ENCODE data around the gene MRPS11. TPM values are rescaled to one million over a fixed set of nuclear protein-coding genes. Genes with fewer than 3 reads are reported as not detected.
A peak's percentile ranks its signal among the peaks of the same experiment; 100 is the strongest.

MRPS11 gene
- 45.5 and 66.1 TPM in 2 replicates for total RNA-seq (2012; rRNA removed)
- 87.8 and 117 TPM in 2 replicates for polyA plus RNA-seq (2012; rRNA removed)
- polyA plus RNA-seq (2012; cell fraction: cytosol; rRNA removed), result 66.5 and 71.6 TPM in 2 replicates
- 26.7 and 31.5 TPM in 2 replicates for polyA plus RNA-seq (2012; cell fraction: nucleus; rRNA removed; ENCODE audit: low replicate concordance)
- Bru-seq, nascent RNA, result percentile 72 among the genes with signal in this experiment
- BruChase-seq, experiment 1, labeled RNA remaining after a 6-hour chase, result percentile 86 among the genes with signal in this experiment
- BruChase-seq, experiment 2, labeled RNA remaining after a 2-hour chase, result percentile 81 among the genes with signal in this experiment
- long read RNA-seq, transcript MRPS11-201 (6 exons, 3,644 nt), result major isoform, 21 of 40 reads
- long read RNA-seq, partial matches to known transcripts, result 3 of 40 reads
- long read RNA-seq, other reads (novel, unspliced or antisense), result 13 of 40 reads

DNA sequence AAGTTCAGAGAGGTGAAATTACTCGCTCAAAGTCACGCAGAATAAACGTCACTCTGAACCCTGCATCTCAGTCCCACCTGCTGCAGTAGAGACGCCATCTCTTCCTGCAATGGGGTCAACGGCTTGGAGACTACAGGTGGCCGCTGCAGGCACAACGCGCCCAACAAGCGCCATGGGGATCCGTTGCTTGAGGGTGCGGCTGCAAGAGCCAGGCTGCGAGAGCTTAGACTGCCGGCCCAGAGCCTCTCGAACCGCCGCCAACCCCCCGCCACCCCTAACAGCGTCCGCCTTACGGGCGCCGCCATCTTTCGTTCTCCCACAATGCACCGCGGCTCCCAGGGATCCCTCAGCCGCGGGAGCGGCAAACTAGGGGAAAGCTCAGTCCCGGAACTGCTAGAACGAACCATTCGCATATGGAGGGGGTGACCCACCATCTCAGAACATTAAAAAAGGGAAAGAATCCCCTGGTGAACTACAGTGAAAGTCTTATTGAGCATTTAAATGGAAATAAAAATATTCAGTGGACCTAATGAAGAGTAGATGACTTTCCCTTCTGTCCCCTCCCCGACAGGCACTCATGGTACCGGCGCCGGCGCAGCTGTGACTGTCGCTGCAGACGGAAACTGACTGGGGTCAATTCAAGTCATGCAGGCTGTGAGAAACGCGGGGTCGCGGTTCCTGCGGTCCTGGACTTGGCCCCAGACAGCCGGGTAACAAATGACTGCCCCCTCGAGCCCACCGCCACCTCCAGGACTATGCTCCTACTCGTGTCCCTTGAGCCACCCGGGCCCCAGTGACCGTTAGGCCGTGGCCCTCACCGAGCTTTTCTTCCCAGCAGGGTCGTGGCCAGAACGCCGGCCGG, at the start of gene MRPS11, which contains the start of gene MRPL46:
Gene MRPS11 (plus strand): TSS at position 636 of the 862 bp plus-strand sequence. CDS start 10 bp downstream, at position 646.
Gene MRPL46 (minus strand): TSS at position 316 of the 862 bp plus-strand sequence. CDS start 11 bp downstream, at position 305.
- in situ Hi-C loops (cut with MboI; ENCODE audit: low sequenced_read_pairs), result loop anchor here (5.0 kb wide), 1 partner anchor 150 kb away; no protein-coding TSS in a partner anchor
- Histone ChIP-seq H3K36me3 (ENCODE audit: control insufficient read depth, insufficient read depth, low read length) (peaks cover 13% of the 10 kb centered on the region), H2AK5ac (ENCODE audit: low read depth, low read length) (peak within 1 kb of the TSS; percentile 76), H2BK20ac (ENCODE audit: low read depth, low read length) (peak within 1 kb of the TSS; percentile 87), H3K9me3 (ENCODE audit: control insufficient read depth, insufficient read depth, low read length) (no peaks in the 10 kb centered on the region), H3K9me1 (ENCODE audit: insufficient read depth, low read length) (peaks cover 6% of the 10 kb centered on the region; the same call in 1 of the 2 replicates), H3K23ac (ENCODE audit: low read depth, low read length) (peak within 1 kb of the TSS; percentile 88), H3K79me1 (ENCODE audit: low read depth in 1 of 2, low read length in 2 of 2) (peaks cover 29 to 46% of the 10 kb centered on the region in 2 experiments), H3K56ac (ENCODE audit: extremely low read depth, insufficient read depth, low read length) (peak within 1 kb of the TSS; percentile 98), H3K4me1 (ENCODE audit: control insufficient read depth, insufficient read depth, low read length) (peaks cover 7% of the 10 kb centered on the region), H3K18ac (ENCODE audit: low read depth, low read length) (peak within 1 kb of the TSS; percentile 90), H4K91ac (ENCODE audit: insufficient read depth, low read depth, low read length) (peak within 1 kb of the TSS; percentile 78), H3K4ac (ENCODE audit: low read depth, low read length) (peak within 1 kb of the TSS; percentile 79), H2AFZ (replicated peaks; ENCODE audit: low read length, poor library complexity) (peak within 1 kb of the TSS; percentile 99), H2BK15ac (ENCODE audit: low read depth, low read length) (peak within 1 kb of the TSS; percentile 53; the same call in 1 of the 3 replicates), H2BK120ac (ENCODE audit: low read depth, low read length) (peak within 1 kb of the TSS; percentile 93), H3K27me3 (ENCODE audit: control insufficient read depth, insufficient read depth, low read length) (no peaks in the 10 kb centered on the region), H2BK5ac (ENCODE audit: low read depth, low read length, poor library complexity, severe bottlenecking) (peak within 1 kb of the TSS; percentile 97), H3K9ac (ENCODE audit: low read depth, low read length) (peak within 1 kb of the TSS; percentile 83), H3K4me3 (ENCODE audit: insufficient read depth, low read depth, low read length) (peak within 1 kb of the TSS; percentile 68), H4K8ac (ENCODE audit: low read depth in 2 of 2, low read length in 2 of 2) (peak within 1 kb of the TSS; percentile 44 to 97), H4K20me1 (ENCODE audit: insufficient read depth, low read length) (0 out of 2 replicates have a peak, but pooled peaks cover 2% of the 10 kb centered on the region), H3K14ac (replicated peaks; ENCODE audit: low read depth, low read length) (peak within 1 kb of the TSS; percentile 84), H4K5ac (ENCODE audit: low read depth, low read length) (peak within 1 kb of the TSS; percentile 91), H3K4me2 (ENCODE audit: low read depth, low read length) (peak within 1 kb of the TSS; percentile 99), H2AK9ac (replicated peaks; ENCODE audit: low read depth, low read length, poor library complexity) (peak within 1 kb of the TSS; percentile 95), H3K27ac (ENCODE audit: insufficient read depth, low read length) (peak within 1 kb of the TSS; percentile 77)
- peak; percentile 83 for DNase-seq
- 3% methylated on average over 6 of the region's 55 CpGs; no CpG with 5 or more reads in 1 of the 2 experiments for WGBS, 2 experiments (ENCODE audit: extremely low coverage in 2 of 2, insufficient read length in 1 of 2)
- dilution Hi-C loops (cut with HindIII; ENCODE audit: low sequenced_read_pairs, unreplicated experiment), result no loop called here
- intact Hi-C loops (cut with micrococcal nuclease), result no loop called here
- ChIA-PET CTCF (interaction anchor here (0.8 to 1.1 kb wide), 3 partner anchors 10 to 171 kb away, joined by 3 to 4 read pairs (median 4); no protein-coding TSS in a partner anchor), POLR2A (ENCODE audit: unreplicated experiment) (no interaction called here)
- TF ChIP-seq RAD21 (IDR thresholded peaks at IDR 0.05; ENCODE audit: low read length) (no peak), CHD1 (IDR thresholded peaks at IDR 0.05; ENCODE audit: low read depth, low read length) (peak; percentile 88; the same call in 1 of the 2 replicates), MXI1 (IDR thresholded peaks at IDR 0.05; ENCODE audit: borderline replicate concordance, low read depth, low read length) (peak; percentile 52; the same call in 1 of the 2 replicates), MAZ (IDR thresholded peaks at IDR 0.05; ENCODE audit: borderline replicate concordance, low read depth, low read length) (peak; percentile 52; the same call in 1 of the 2 replicates), BHLHE40 (IDR thresholded peaks at IDR 0.05; ENCODE audit: low read depth, low read length) (peak; percentile 98), POLR2A (IDR thresholded peaks at IDR 0.05; ENCODE audit: low read depth, low read length) (no peak; the same call in 1 of the 2 replicates)
- TF ChIP-seq, protein P1, sequence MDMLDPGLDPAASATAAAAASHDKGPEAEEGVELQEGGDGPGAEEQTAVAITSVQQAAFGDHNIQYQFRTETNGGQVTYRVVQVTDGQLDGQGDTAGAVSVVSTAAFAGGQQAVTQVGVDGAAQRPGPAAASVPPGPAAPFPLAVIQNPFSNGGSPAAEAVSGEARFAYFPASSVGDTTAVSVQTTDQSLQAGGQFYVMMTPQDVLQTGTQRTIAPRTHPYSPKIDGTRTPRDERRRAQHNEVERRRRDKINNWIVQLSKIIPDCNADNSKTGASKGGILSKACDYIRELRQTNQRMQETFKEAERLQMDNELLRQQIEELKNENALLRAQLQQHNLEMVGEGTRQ (IDR thresholded peaks at IDR 0.05; ENCODE audit: low read depth, low read length), result no peak
- TF ChIP-seq, protein P2, sequence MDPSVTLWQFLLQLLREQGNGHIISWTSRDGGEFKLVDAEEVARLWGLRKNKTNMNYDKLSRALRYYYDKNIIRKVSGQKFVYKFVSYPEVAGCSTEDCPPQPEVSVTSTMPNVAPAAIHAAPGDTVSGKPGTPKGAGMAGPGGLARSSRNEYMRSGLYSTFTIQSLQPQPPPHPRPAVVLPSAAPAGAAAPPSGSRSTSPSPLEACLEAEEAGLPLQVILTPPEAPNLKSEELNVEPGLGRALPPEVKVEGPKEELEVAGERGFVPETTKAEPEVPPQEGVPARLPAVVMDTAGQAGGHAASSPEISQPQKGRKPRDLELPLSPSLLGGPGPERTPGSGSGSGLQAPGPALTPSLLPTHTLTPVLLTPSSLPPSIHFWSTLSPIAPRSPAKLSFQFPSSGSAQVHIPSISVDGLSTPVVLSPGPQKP (IDR thresholded peaks at IDR 0.05; ENCODE audit: borderline replicate concordance, low read depth, low read length), result no peak
- peak; percentile 98 for ATAC-seq (ENCODE audit: low read depth)
- no TSS peak for BruUV-seq (replicated peaks)

Measured in IMR-90 (cell line).